HUES64 (cell line): Measurements from ENCODE around the gene FBXL17.

Source experiments
- H3K27ac ChIP-seq: 2 replicates; pipeline ENCODE4 v1.7.0; 2013; ENCODE audit warnings: low read depth, low read length, inconsistent platforms
- H3K27me3 ChIP-seq: 2 replicates; pipeline ENCODE4 v1.6.1; 2013; ENCODE audit warnings: mild to moderate bottlenecking, low read length; ENCODE audit not compliant: insufficient read depth
- H3K36me3 ChIP-seq: 2 replicates; pipeline ENCODE4 v1.6.1; 2013; ENCODE audit warnings: mild to moderate bottlenecking, low read length; ENCODE audit not compliant: insufficient read depth
- H3K4me1 ChIP-seq: 2 replicates; pipeline ENCODE4 v1.6.1; 2013; ENCODE audit warnings: mild to moderate bottlenecking, low read length, moderate library complexity; ENCODE audit not compliant: insufficient read depth
- H3K4me3 ChIP-seq: 2 replicates; pipeline ENCODE4 v1.5.1; 2013; ENCODE audit warnings: mild to moderate bottlenecking, low read length, moderate library complexity
- H3K9ac ChIP-seq: 2 replicates; pipeline ENCODE4 v1.6.1; 2013; ENCODE audit warnings: mild to moderate bottlenecking, low read depth, low read length
- H3K9me3 ChIP-seq: 2 replicates; pipeline ENCODE4 v1.6.1; 2013; ENCODE audit warnings: low read depth, low read length; ENCODE audit not compliant: insufficient read depth
- WGBS: fragments of 150-250, 120-280 bp; methylation state at CpG from one replicate; pipeline ENCODE4 v1.1.7; 2013; ENCODE audit warnings: missing lambda C conversion rate; 5-methylcytosine and 5-hydroxymethylcytosine counted together

Gene FBXL17

GRCh38 chr5:107949688-107950341, 432.1 kb downstream of the FBXL17 start:
- WGBS, result 94% methylated on average over 5 of the region's 6 CpGs
- H3K27ac ChIP-seq, result no peak overlapping the region
- no peak overlapping the region for H3K4me3 ChIP-seq
- no peaks in the 10 kb centered on the region for H3K27me3 ChIP-seq
- no peaks in the 10 kb centered on the region for H3K36me3 ChIP-seq
- H3K9ac ChIP-seq, result no peak overlapping the region
- H3K9me3 ChIP-seq, result no peaks in the 10 kb centered on the region
- 0 out of 2 replicates have a peak, but pooled peaks cover 7% of the 10 kb centered on the region for H3K4me1 ChIP-seq

GRCh38 chr5:107948377-107948776, 433.5 kb downstream of the FBXL17 start:
- no peak overlapping the region for H3K9ac ChIP-seq
- H3K27ac ChIP-seq, result no peak overlapping the region
- 92% methylated on average over 1 of the region's 1 CpG for WGBS
- no peaks in the 10 kb centered on the region for H3K36me3 ChIP-seq
- no peak overlapping the region for H3K4me3 ChIP-seq
- H3K4me1 ChIP-seq, result 0 out of 2 replicates have a peak, but pooled peaks cover 3% of the 10 kb centered on the region
- no peaks in the 10 kb centered on the region for H3K27me3 ChIP-seq
- H3K9me3 ChIP-seq, result no peaks in the 10 kb centered on the region

- Histone ChIP-seq H3K4me1 (0 out of 2 replicates have a peak, but pooled peaks cover 3% of the 10 kb centered on the region), H3K27me3 (no peaks in the 10 kb centered on the region), H3K4me3 (no peak overlapping the region), H3K36me3 (no peaks in the 10 kb centered on the region), H3K27ac (no peak overlapping the region), H3K9ac (no peak overlapping the region), H3K9me3 (no peaks in the 10 kb centered on the region)
- 96% methylated on average over 2 of the region's 2 CpGs for WGBS
These were observed 436.8 kb downstream of the FBXL17 start for GRCh38 chr5:107945061-107945460.

GRCh38 chr5:107943923-107944322, 438.0 kb downstream of the FBXL17 start:
- Histone ChIP-seq H3K4me1 (0 out of 2 replicates have a peak, but pooled peaks cover 3% of the 10 kb centered on the region), H3K9me3 (no peaks in the 10 kb centered on the region), H3K9ac (no peak overlapping the region), H3K27me3 (no peaks in the 10 kb centered on the region), H3K4me3 (no peak overlapping the region), H3K36me3 (no peaks in the 10 kb centered on the region), H3K27ac (no peak overlapping the region)

GRCh38 chr5:107941036-107941435, 440.9 kb downstream of the FBXL17 start:
- no peak overlapping the region for H3K4me3 ChIP-seq
- peaks cover 15% of the 10 kb centered on the region for H3K4me1 ChIP-seq
- H3K9me3 ChIP-seq, result no peaks in the 10 kb centered on the region
- H3K9ac ChIP-seq, result no peak overlapping the region
- 93% methylated on average over 1 of the region's 2 CpGs for WGBS
- no peaks in the 10 kb centered on the region for H3K36me3 ChIP-seq
- no peak overlapping the region for H3K27ac ChIP-seq
- no peaks in the 10 kb centered on the region for H3K27me3 ChIP-seq

GRCh38 chr5:107937651-107938355, 444.1 kb downstream of the FBXL17 start:
- WGBS, result 93% methylated on average over 8 of the region's 8 CpGs
- peaks cover 43% of the 10 kb centered on the region for H3K4me1 ChIP-seq
- H3K9ac ChIP-seq, result no peak overlapping the region
- no peak overlapping the region for H3K4me3 ChIP-seq
- H3K9me3 ChIP-seq, result no peaks in the 10 kb centered on the region
- no peak overlapping the region for H3K27ac ChIP-seq
- no peaks in the 10 kb centered on the region for H3K36me3 ChIP-seq
- no peaks in the 10 kb centered on the region for H3K27me3 ChIP-seq

- no peaks in the 10 kb centered on the region for H3K36me3 ChIP-seq
- WGBS, result 86% methylated on average over 4 of the region's 5 CpGs
- H3K27me3 ChIP-seq, result no peaks in the 10 kb centered on the region
- H3K9ac ChIP-seq, result no peak overlapping the region
- H3K9me3 ChIP-seq, result no peaks in the 10 kb centered on the region
- H3K4me1 ChIP-seq, result peaks cover 48% of the 10 kb centered on the region
- H3K4me3 ChIP-seq, result no peak overlapping the region
- no peak overlapping the region for H3K27ac ChIP-seq
These were observed 444.7 kb downstream of the FBXL17 start for GRCh38 chr5:107937204-107937603.

- WGBS, result no CpG with 5 or more reads among the region's 1 CpG
- Histone ChIP-seq H3K27ac (no peak overlapping the region), H3K27me3 (no peaks in the 10 kb centered on the region), H3K36me3 (no peaks in the 10 kb centered on the region), H3K4me1 (peaks cover 48% of the 10 kb centered on the region), H3K9me3 (no peaks in the 10 kb centered on the region), H3K9ac (no peak overlapping the region), H3K4me3 (no peak overlapping the region)
These were observed 445.4 kb downstream of the FBXL17 start for GRCh38 chr5:107936515-107936914.

- Histone ChIP-seq H3K4me3 (no peak overlapping the region), H3K36me3 (no peaks in the 10 kb centered on the region), H3K27me3 (no peaks in the 10 kb centered on the region), H3K9ac (no peak overlapping the region), H3K9me3 (no peaks in the 10 kb centered on the region), H3K27ac (no peak overlapping the region), H3K4me1 (peaks cover 48% of the 10 kb centered on the region)
- WGBS, result 100% methylated on average over 1 of the region's 1 CpG
These were observed 446.3 kb downstream of the FBXL17 start for GRCh38 chr5:107935645-107936044.

GRCh38 chr5:107933326-107933725, 448.6 kb downstream of the FBXL17 start:
- Histone ChIP-seq H3K9ac (no peak overlapping the region), H3K27ac (peak overlapping the region; percentile 45), H3K36me3 (no peaks in the 10 kb centered on the region), H3K27me3 (no peaks in the 10 kb centered on the region), H3K4me1 (peaks cover 48% of the 10 kb centered on the region), H3K9me3 (no peaks in the 10 kb centered on the region), H3K4me3 (no peak overlapping the region)
- 18% methylated on average over 1 of the region's 3 CpGs for WGBS

- Histone ChIP-seq H3K4me3 (no peak overlapping the region), H3K27ac (no peak overlapping the region), H3K27me3 (no peaks in the 10 kb centered on the region), H3K9ac (no peak overlapping the region), H3K4me1 (peaks cover 31% of the 10 kb centered on the region), H3K36me3 (no peaks in the 10 kb centered on the region), H3K9me3 (no peaks in the 10 kb centered on the region)
- 92% methylated on average over 1 of the region's 1 CpG for WGBS
These were observed 451.0 kb downstream of the FBXL17 start for GRCh38 chr5:107930891-107931290.
